GM21717 (cell line): ENCODE measurements around the gene ANXA4.
"Not testable (repeated sequence)": the region's sequence is repeated elsewhere in the genome, so short reads cannot be mapped to it uniquely, and the experiment has no call there.

ENCODE experiments used
- ATAC-seq: cut with Tn5 transposase; IDR thresholded peaks from one replicate; pipeline ENCODE4 v1.9.1; 2021; ENCODE audit warnings: mild to moderate bottlenecking, moderate library complexity; ENCODE audit not compliant: unreplicated experiment

ANXA4 gene

GRCh38 chr2:69718338-69718965 lies 23.5 kb upstream of the ANXA4 start:
- ATAC-seq: no peak

- no peak for ATAC-seq
Measured at GRCh38 chr2:69720404-69720803, 21.5 kb upstream of the ANXA4 start.

- no peak for ATAC-seq
Measured at GRCh38 chr2:69721022-69721421, 20.9 kb upstream of the ANXA4 start.

GRCh38 chr2:69723791-69724190 lies 18.1 kb upstream of the ANXA4 start:
- no peak for ATAC-seq

GRCh38 chr2:69724540-69725159 lies 17.3 kb upstream of the ANXA4 start:
- ATAC-seq: no peak

- no peak for ATAC-seq
Measured at GRCh38 chr2:69725706-69726360, 16.1 kb upstream of the ANXA4 start.

- ATAC-seq: no peak
Measured at GRCh38 chr2:69729266-69729665, 12.7 kb upstream of the ANXA4 start.

- ATAC-seq: no peak
Measured at GRCh38 chr2:69729781-69730180, 12.2 kb upstream of the ANXA4 start.

GRCh38 chr2:69731147-69731970 lies 10.6 kb upstream of the ANXA4 start:
- ATAC-seq: no peak

GRCh38 chr2:69733342-69734034 lies 8.4 kb upstream of the ANXA4 start:
- no peak for ATAC-seq

GRCh38 chr2:69734035-69734611 lies 7.8 kb upstream of the ANXA4 start:
- ATAC-seq: no peak

GRCh38 chr2:69734854-69735544 lies 6.9 kb upstream of the ANXA4 start:
- no peak for ATAC-seq

GRCh38 chr2:69735686-69736085 lies 6.2 kb upstream of the ANXA4 start:
- no peak for ATAC-seq

GRCh38 chr2:69738149-69738548 lies 3.8 kb upstream of the ANXA4 start:
- not testable (repeated sequence) for ATAC-seq

- no peak for ATAC-seq
Measured at GRCh38 chr2:69740502-69740951, 1.4 kb upstream of the ANXA4 start.

- no peak for ATAC-seq
Measured at GRCh38 chr2:69741229-69741574, 732 bp upstream of the ANXA4 start.

GRCh38 chr2:69742322-69742952 lies 503 bp downstream of the ANXA4 start:
- ATAC-seq: peak; percentile 35

- ATAC-seq: no peak
Measured at GRCh38 chr2:69743847-69744264, 1.9 kb downstream of the ANXA4 start.

GRCh38 chr2:69744456-69744855 lies 2.5 kb downstream of the ANXA4 start:
- no peak for ATAC-seq
